Measurements from ENCODE around the gene KIF3B. TPM values are rescaled to one million over a fixed set of nuclear protein-coding genes. Genes with fewer than 3 reads are reported as not detected.

Gene KIF3B
- total and polyA plus RNA-seq, 10 of the 15 experiments (the other 5 are each of a cell fraction or from before 2014, with no cell fraction given) = 7.4 to 37.3 (median 25.9) TPM

DNA sequence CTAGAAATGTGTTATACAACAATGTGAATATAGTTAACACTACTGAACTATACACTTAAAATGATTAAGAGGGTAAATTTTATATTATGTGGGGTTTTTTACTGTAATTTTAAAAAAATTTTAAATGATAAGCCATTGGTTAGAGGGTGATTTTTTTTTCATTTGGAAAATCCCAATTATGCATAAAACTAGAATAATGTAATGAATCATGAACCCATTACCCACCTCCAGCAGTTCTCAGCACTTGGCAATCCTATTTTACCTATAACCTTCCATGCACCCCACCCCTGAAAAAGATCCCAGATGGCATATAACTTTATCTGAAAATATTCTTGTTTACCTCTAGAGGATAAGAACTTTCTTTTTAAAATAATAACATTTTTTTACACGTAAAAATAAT, 13.7 kb downstream of the KIF3B start (continued):
- TF ChIP-seq RCOR1 (conservative IDR thresholded peaks at IDR 0.05; ENCODE audit: low read depth, low read length) (no peak), ETV6 (conservative IDR thresholded peaks at IDR 0.05 in 1 of 2, IDR thresholded peaks at IDR 0.05 in 1 of 2; ENCODE audit: borderline replicate concordance in 1 of 2, low read depth in 1 of 2) (no peak)

DNA sequence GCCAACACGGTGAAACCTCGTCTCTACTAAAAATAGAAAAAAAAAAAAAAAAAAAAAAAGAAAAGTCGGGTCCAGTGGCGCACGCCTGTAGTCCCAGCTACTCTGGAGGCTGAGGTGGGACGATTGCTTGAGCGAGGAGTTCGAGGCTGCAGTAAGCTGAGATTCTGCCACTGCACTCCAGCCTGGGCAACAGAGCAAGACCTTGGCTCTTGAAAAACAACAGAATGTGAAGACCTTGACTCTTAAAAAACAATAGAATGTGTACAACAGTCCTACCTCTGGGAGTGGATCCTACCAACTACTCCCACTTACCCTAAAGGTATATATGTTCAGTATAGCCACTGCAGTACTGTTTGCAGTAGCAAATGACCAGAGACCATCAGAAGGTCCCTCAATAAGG, 15.1 kb downstream of the KIF3B start:
- no peak for FAIRE-seq
- SMC1A ChIA-PET (ENCODE audit: uncharacterized antibody, unreplicated experiment) = no interaction called here
- H3K79me2 ChIP-seq (ENCODE audit: control insufficient read depth, insufficient read depth, low read length) = peaks cover 44% of the 10 kb centered on the region

More for the DNA sequence above, 15.1 kb downstream of the KIF3B start:
- H4K20me1 ChIP-seq (ENCODE audit: control insufficient read depth, insufficient read depth) = no peaks in the 10 kb centered on the region
- in situ Hi-C loops (cut with MboI) = no loop called here
- no peaks in the 10 kb centered on the region for H3K9me3 ChIP-seq (replicated peaks; ENCODE audit: control insufficient read depth, insufficient read depth, low read length)
- no peak overlapping the region for H2AFZ ChIP-seq (ENCODE audit: control insufficient read depth, low read depth, low read length)
- DNase-seq (ENCODE audit: low read depth, low spot score) (no peak), ATAC-seq (no peak)
- no peak overlapping the region for H3K4me2 ChIP-seq (ENCODE audit: control insufficient read depth, insufficient read depth)
- BruUV-seq (replicated peaks) = no TSS peak
- ChIA-PET RAD21 (ENCODE audit: unreplicated experiment) (interaction anchor here (0.7 kb wide), 1 partner anchor 554 kb away, joined by 7 read pairs; no protein-coding TSS in a partner anchor), CTCF (no interaction called here), POLR2A (no interaction called here)
- H3K4me1 ChIP-seq (ENCODE audit: control insufficient read depth, insufficient read depth, low read length) = no peaks in the 10 kb centered on the region; the same call in 1 of the 2 replicates
- TF ChIP-seq PAX8 (IDR thresholded peaks at IDR 0.05) = no peak
- TF ChIP-seq SMARCA5 (IDR thresholded peaks at IDR 0.05) = no peak
- TF ChIP-seq JUND (IDR thresholded peaks at IDR 0.05; ENCODE audit: low read depth, low read length) = no peak
- TF ChIP-seq, protein P1, sequence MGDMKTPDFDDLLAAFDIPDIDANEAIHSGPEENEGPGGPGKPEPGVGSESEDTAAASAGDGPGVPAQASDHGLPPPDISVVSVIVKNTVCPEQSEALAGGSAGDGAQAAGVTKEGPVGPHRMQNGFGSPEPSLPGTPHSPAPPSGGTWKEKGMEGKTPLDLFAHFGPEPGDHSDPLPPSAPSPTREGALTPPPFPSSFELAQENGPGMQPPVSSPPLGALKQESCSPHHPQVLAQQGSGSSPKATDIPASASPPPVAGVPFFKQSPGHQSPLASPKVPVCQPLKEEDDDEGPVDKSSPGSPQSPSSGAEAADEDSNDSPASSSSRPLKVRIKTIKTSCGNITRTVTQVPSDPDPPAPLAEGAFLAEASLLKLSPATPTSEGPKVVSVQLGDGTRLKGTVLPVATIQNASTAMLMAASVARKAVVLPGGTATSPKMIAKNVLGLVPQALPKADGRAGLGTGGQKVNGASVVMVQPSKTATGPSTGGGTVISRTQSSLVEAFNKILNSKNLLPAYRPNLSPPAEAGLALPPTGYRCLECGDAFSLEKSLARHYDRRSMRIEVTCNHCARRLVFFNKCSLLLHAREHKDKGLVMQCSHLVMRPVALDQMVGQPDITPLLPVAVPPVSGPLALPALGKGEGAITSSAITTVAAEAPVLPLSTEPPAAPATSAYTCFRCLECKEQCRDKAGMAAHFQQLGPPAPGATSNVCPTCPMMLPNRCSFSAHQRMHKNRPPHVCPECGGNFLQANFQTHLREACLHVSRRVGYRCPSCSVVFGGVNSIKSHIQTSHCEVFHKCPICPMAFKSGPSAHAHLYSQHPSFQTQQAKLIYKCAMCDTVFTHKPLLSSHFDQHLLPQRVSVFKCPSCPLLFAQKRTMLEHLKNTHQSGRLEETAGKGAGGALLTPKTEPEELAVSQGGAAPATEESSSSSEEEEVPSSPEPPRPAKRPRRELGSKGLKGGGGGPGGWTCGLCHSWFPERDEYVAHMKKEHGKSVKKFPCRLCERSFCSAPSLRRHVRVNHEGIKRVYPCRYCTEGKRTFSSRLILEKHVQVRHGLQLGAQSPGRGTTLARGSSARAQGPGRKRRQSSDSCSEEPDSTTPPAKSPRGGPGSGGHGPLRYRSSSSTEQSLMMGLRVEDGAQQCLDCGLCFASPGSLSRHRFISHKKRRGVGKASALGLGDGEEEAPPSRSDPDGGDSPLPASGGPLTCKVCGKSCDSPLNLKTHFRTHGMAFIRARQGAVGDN (IDR thresholded peaks at IDR 0.05) = no peak
- TF ChIP-seq, protein P2, sequence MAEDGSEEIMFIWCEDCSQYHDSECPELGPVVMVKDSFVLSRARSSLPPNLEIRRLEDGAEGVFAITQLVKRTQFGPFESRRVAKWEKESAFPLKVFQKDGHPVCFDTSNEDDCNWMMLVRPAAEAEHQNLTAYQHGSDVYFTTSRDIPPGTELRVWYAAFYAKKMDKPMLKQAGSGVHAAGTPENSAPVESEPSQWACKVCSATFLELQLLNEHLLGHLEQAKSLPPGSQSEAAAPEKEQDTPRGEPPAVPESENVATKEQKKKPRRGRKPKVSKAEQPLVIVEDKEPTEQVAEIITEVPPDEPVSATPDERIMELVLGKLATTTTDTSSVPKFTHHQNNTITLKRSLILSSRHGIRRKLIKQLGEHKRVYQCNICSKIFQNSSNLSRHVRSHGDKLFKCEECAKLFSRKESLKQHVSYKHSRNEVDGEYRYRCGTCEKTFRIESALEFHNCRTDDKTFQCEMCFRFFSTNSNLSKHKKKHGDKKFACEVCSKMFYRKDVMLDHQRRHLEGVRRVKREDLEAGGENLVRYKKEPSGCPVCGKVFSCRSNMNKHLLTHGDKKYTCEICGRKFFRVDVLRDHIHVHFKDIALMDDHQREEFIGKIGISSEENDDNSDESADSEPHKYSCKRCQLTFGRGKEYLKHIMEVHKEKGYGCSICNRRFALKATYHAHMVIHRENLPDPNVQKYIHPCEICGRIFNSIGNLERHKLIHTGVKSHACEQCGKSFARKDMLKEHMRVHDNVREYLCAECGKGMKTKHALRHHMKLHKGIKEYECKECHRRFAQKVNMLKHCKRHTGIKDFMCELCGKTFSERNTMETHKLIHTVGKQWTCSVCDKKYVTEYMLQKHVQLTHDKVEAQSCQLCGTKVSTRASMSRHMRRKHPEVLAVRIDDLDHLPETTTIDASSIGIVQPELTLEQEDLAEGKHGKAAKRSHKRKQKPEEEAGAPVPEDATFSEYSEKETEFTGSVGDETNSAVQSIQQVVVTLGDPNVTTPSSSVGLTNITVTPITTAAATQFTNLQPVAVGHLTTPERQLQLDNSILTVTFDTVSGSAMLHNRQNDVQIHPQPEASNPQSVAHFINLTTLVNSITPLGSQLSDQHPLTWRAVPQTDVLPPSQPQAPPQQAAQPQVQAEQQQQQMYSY (CRISPR knock-in tag; IDR thresholded peaks at IDR 0.05) = no peak
- TF ChIP-seq, protein P3, sequence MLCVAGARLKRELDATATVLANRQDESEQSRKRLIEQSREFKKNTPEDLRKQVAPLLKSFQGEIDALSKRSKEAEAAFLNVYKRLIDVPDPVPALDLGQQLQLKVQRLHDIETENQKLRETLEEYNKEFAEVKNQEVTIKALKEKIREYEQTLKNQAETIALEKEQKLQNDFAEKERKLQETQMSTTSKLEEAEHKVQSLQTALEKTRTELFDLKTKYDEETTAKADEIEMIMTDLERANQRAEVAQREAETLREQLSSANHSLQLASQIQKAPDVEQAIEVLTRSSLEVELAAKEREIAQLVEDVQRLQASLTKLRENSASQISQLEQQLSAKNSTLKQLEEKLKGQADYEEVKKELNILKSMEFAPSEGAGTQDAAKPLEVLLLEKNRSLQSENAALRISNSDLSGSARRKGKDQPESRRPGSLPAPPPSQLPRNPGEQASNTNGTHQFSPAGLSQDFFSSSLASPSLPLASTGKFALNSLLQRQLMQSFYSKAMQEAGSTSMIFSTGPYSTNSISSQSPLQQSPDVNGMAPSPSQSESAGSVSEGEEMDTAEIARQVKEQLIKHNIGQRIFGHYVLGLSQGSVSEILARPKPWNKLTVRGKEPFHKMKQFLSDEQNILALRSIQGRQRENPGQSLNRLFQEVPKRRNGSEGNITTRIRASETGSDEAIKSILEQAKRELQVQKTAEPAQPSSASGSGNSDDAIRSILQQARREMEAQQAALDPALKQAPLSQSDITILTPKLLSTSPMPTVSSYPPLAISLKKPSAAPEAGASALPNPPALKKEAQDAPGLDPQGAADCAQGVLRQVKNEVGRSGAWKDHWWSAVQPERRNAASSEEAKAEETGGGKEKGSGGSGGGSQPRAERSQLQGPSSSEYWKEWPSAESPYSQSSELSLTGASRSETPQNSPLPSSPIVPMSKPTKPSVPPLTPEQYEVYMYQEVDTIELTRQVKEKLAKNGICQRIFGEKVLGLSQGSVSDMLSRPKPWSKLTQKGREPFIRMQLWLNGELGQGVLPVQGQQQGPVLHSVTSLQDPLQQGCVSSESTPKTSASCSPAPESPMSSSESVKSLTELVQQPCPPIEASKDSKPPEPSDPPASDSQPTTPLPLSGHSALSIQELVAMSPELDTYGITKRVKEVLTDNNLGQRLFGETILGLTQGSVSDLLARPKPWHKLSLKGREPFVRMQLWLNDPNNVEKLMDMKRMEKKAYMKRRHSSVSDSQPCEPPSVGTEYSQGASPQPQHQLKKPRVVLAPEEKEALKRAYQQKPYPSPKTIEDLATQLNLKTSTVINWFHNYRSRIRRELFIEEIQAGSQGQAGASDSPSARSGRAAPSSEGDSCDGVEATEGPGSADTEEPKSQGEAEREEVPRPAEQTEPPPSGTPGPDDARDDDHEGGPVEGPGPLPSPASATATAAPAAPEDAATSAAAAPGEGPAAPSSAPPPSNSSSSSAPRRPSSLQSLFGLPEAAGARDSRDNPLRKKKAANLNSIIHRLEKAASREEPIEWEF (IDR thresholded peaks at IDR 0.05; ENCODE audit: insufficient replicate concordance, low read depth, low read length) = no peak
- TF ChIP-seq MEF2B (IDR thresholded peaks at IDR 0.05; ENCODE audit: partially characterized antibody, poor library complexity, severe bottlenecking) = no peak
- WGBS (ENCODE audit: insufficient coverage, insufficient replicate concordance, low lambda C conversion rate, missing lambda C conversion rate) = 94% methylated on average over 5 of the region's 8 CpGs
- intact Hi-C loops (cut with micrococcal nuclease; ENCODE audit: unreplicated experiment) = no loop called here
- H3K4me3 ChIP-seq = no peak overlapping the region
- H3K27ac ChIP-seq (ENCODE audit: control insufficient read depth, insufficient read depth) = no peak overlapping the region
- H3K36me3 ChIP-seq (ENCODE audit: control insufficient read depth in 2 of 2, insufficient read depth in 2 of 2, low read length in 1 of 2) = peaks cover 1 to 6% of the 10 kb centered on the region in 2 experiments
- H3K27me3 ChIP-seq (replicated peaks in 1 of 2; ENCODE audit: control insufficient read depth in 2 of 2, insufficient read depth in 2 of 2, low read length in 1 of 2) = no peaks in the 10 kb centered on the region
- H3K9ac ChIP-seq (ENCODE audit: control insufficient read depth, insufficient read depth, low read length) = no peak overlapping the region
